Loucy (cell line): ENCODE data around the gene ZNF785.

Experiments used
- H2AFZ ChIP-seq: fragments of 200-600 bp; sonication (generic); 2 replicates; pipeline ENCODE4 v1.6.0; 2016; ENCODE audit warnings: antibody characterized with exemption, mild to moderate bottlenecking, low read length, moderate library complexity
- H3F3A ChIP-seq: fragments of 200-600 bp; 2 replicates; pipeline ENCODE4 v1.6.0; 2016; ENCODE audit warnings: antibody characterized with exemption, low read depth, mild to moderate bottlenecking
- H3K27me3 ChIP-seq: fragments of 200-600 bp; sonication (generic); 2 replicates; pipeline ENCODE4 v1.6.1; 2014; ENCODE audit warnings: low read length, mild to moderate bottlenecking; ENCODE audit not compliant: insufficient read depth, poor library complexity, severe bottlenecking
- H3K36me3 ChIP-seq: fragments of 200-600 bp; sonication (generic); 2 replicates; pipeline ENCODE4 v1.6.1; 2016; ENCODE audit warnings: low read length; ENCODE audit not compliant: insufficient read depth
- H3K4me1 ChIP-seq: fragments of 200-600 bp; sonication (generic); 2 replicates; pipeline ENCODE4 v1.5.1; 2014; ENCODE audit warnings: low read length, mild to moderate bottlenecking; ENCODE audit not compliant: insufficient read depth, poor library complexity, severe bottlenecking
- H3K4me2 ChIP-seq: fragments of 200-600 bp; sonication (generic); 2 replicates; pipeline ENCODE4 v1.6.0; 2014; ENCODE audit warnings: antibody characterized with exemption, low read length, low read depth, mild to moderate bottlenecking; ENCODE audit not compliant: poor library complexity, severe bottlenecking
- H3K4me3 ChIP-seq: fragments of 200-600 bp; sonication (generic); 2 replicates; pipeline ENCODE4 v1.5.1; 2014; ENCODE audit warnings: low read length, mild to moderate bottlenecking, mixed read lengths; ENCODE audit not compliant: poor library complexity, severe bottlenecking
- H3K79me2 ChIP-seq: fragments of 200-600 bp; sonication (generic); 2 replicates; pipeline ENCODE4 v1.6.1; 2014; ENCODE audit warnings: low read length; ENCODE audit not compliant: insufficient read depth
- H3K9ac ChIP-seq: fragments of 200-600 bp; sonication (generic); 2 replicates; pipeline ENCODE4 v1.6.0; 2014; ENCODE audit warnings: mild to moderate bottlenecking, low read depth, low read length, moderate library complexity; ENCODE audit not compliant: poor library complexity, severe bottlenecking
- H3K9me2 ChIP-seq: fragments of 200-600 bp; sonication (generic); replicated peaks from 2 replicates; pipeline ENCODE4 v1.6.1; 2016; ENCODE audit warnings: low read depth, low read length, mixed read lengths
- H3K9me3 ChIP-seq: fragments of 200-600 bp; sonication (generic); 2 replicates; pipeline ENCODE4 v1.6.1; 2014; ENCODE audit warnings: mild to moderate bottlenecking, antibody characterized with exemption, low read length, low read depth; ENCODE audit not compliant: insufficient read depth
- H4K20me1 ChIP-seq: fragments of 200-600 bp; sonication (generic); 2 replicates; pipeline ENCODE4 v1.6.0; 2014; ENCODE audit warnings: antibody characterized with exemption, low read length, mild to moderate bottlenecking; ENCODE audit not compliant: insufficient read depth, poor library complexity, severe bottlenecking
- CTCF ChIP-seq: fragments of 200-600 bp; sonication (generic); conservative IDR thresholded peaks from 2 replicates; pipeline ENCODE4 v1.5.1; 2014; ENCODE audit warnings: mild to moderate bottlenecking, antibody characterized with exemption, low read length
- EZH2phosphoT487 ChIP-seq: fragments of 200-600 bp; IDR thresholded peaks from 2 replicates; pipeline ENCODE4 v1.6.1; 2018; ENCODE audit warnings: antibody characterized with exemption, mild to moderate bottlenecking, moderate library complexity, borderline replicate concordance

The ZNF785 gene

GRCh38 chr16:30553393-30553899 is 32.1 kb downstream of the ZNF785 start:
- H3K9me3 ChIP-seq = no peaks in the 10 kb centered on the region
- H3K27me3 ChIP-seq = no peaks in the 10 kb centered on the region
- no peaks in the 10 kb centered on the region for H4K20me1 ChIP-seq
- no peaks in the 10 kb centered on the region for H3K9me2 ChIP-seq
- peaks cover 56% of the 10 kb centered on the region for H3K79me2 ChIP-seq
- peak overlapping the region; percentile 9 for H3K9ac ChIP-seq
- H3K4me3 ChIP-seq = no peak overlapping the region
- peaks cover 26% of the 10 kb centered on the region for H3K4me1 ChIP-seq
- H3F3A ChIP-seq = no peaks in the 10 kb centered on the region
- no peaks in the 10 kb centered on the region for H3K36me3 ChIP-seq
- no peak overlapping the region for H3K4me2 ChIP-seq
- no peak overlapping the region for H2AFZ ChIP-seq
- TF ChIP-seq CTCF = no peak
- no peak for TF ChIP-seq EZH2phosphoT487

- H3K79me2 ChIP-seq = peaks cover 55% of the 10 kb centered on the region
- H2AFZ ChIP-seq = no peak overlapping the region
- H3K27me3 ChIP-seq = no peaks in the 10 kb centered on the region
- H3K4me1 ChIP-seq = peaks cover 26% of the 10 kb centered on the region
- no peak overlapping the region for H3K4me3 ChIP-seq
- no peaks in the 10 kb centered on the region for H3K36me3 ChIP-seq
- H3K9ac ChIP-seq = no peak overlapping the region
- H3K9me2 ChIP-seq = no peaks in the 10 kb centered on the region
- no peak for TF ChIP-seq CTCF
- no peak for TF ChIP-seq EZH2phosphoT487
- no peaks in the 10 kb centered on the region for H4K20me1 ChIP-seq
- no peaks in the 10 kb centered on the region for H3K9me3 ChIP-seq
- no peaks in the 10 kb centered on the region for H3F3A ChIP-seq
- H3K4me2 ChIP-seq = no peak overlapping the region
Measured at GRCh38 chr16:30552956-30553355, 32.5 kb downstream of the ZNF785 start.

GRCh38 chr16:30551781-30552180 is 33.7 kb downstream of the ZNF785 start:
- Histone ChIP-seq H3K4me3 (no peak overlapping the region), H3K9me2 (no peaks in the 10 kb centered on the region), H3K79me2 (peaks cover 43% of the 10 kb centered on the region), H3K9ac (no peak overlapping the region), H3K4me2 (peak overlapping the region; percentile 14), H3F3A (no peaks in the 10 kb centered on the region), H2AFZ (no peak overlapping the region), H3K4me1 (peaks cover 21% of the 10 kb centered on the region), H4K20me1 (no peaks in the 10 kb centered on the region), H3K9me3 (no peaks in the 10 kb centered on the region), H3K27me3 (no peaks in the 10 kb centered on the region), H3K36me3 (no peaks in the 10 kb centered on the region)
- TF ChIP-seq EZH2phosphoT487 (no peak), CTCF (no peak)
